HG03175 (cell line): ENCODE data around the gene KRTAP12-1.

Source experiments
- ATAC-seq: cut with Tn5 transposase; IDR thresholded peaks from one replicate; pipeline ENCODE4 v1.9.1; 2021; ENCODE audit warnings: mild to moderate bottlenecking, moderate library complexity; ENCODE audit not compliant: unreplicated experiment

The KRTAP12-1 gene

GRCh38 chr21:44711327-44712202, 29.6 kb upstream of the KRTAP12-1 start, which contains the start of gene TSPEAR:
TSS of gene TSPEAR (minus strand) at chr21:44711572. CDS start at chr21:44711514, 58 bp downstream.
- ATAC-seq = no peak

- no peak for ATAC-seq
Measured at GRCh38 chr21:44710756-44711326, 28.9 kb upstream of the KRTAP12-1 start.

GRCh38 chr21:44710294-44710665, 28.3 kb upstream of the KRTAP12-1 start:
- no peak for ATAC-seq

- ATAC-seq = no peak
Measured at GRCh38 chr21:44709426-44710293, 27.7 kb upstream of the KRTAP12-1 start.

- ATAC-seq = no peak
Measured at GRCh38 chr21:44708866-44709425, 27.0 kb upstream of the KRTAP12-1 start.

GRCh38 chr21:44708213-44708865, 26.4 kb upstream of the KRTAP12-1 start:
- no peak for ATAC-seq

- no peak for ATAC-seq
Measured at GRCh38 chr21:44706706-44707581, 25.0 kb upstream of the KRTAP12-1 start.

GRCh38 chr21:44706026-44706705, 24.2 kb upstream of the KRTAP12-1 start:
- no peak for ATAC-seq

- ATAC-seq = no peak
Measured at GRCh38 chr21:44704636-44705001, 22.7 kb upstream of the KRTAP12-1 start.

GRCh38 chr21:44703731-44704635, 22.0 kb upstream of the KRTAP12-1 start:
- no peak for ATAC-seq

GRCh38 chr21:44702973-44703730, 21.2 kb upstream of the KRTAP12-1 start:
- ATAC-seq = no peak

- no peak for ATAC-seq
Measured at GRCh38 chr21:44702111-44702972, 20.4 kb upstream of the KRTAP12-1 start.

- no peak for ATAC-seq
Measured at GRCh38 chr21:44701541-44701940, 19.6 kb upstream of the KRTAP12-1 start.

- ATAC-seq = no peak
Measured at GRCh38 chr21:44701023-44701400, 19.0 kb upstream of the KRTAP12-1 start.

GRCh38 chr21:44700101-44701022, 18.4 kb upstream of the KRTAP12-1 start:
- ATAC-seq = no peak
